Effector CD4-positive, alpha-beta T cell (primary cell): Measurements from ENCODE around the gene CRB3.

ENCODE experiments used
- DNase-seq: peaks from one replicate; pipeline ENCODE4 v3.0.0-alpha.2; 2020

The CRB3 gene

DNA sequence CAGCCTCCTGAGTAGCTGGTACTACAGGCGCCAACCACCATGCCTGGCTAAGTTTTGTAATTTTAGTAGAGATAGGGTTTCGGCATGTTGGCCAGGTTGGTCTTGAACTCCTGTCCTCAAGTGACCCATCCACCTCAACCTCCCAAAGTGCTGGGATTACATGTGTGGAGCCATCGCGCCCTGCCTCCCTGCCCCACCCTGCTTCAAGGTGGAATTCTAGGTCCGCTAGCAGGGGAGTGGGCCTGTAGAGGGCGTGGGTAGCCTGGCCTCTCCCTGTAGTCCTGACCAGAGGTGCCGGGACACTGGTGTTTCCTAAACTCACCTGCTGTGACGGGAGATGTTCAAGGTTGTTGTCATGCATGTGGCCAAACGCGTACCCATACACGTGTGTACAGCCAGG, 30.9 kb upstream of the CRB3 start:
- DNase-seq, result no peak

DNA sequence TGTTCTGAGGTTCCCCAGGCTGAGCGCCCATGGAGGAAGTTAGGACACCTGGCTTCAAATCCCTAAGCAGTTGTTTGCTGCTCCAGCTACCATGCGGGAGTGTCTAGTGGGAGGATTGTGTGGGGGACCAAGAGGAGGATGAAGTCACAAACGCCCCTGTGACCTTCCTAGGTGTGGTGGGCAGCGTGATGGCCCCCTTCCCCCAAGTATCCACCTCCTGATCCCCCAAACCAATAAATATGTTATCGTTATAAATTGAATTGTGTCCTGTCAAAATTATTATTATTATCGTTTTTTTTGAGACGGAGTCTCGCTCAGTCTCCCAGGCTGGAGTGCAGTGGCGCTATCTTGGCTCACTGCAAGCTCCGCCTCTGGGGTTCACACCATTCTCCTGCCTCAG, 30.4 kb upstream of the CRB3 start, which contains the start of gene SLC25A41:
Gene SLC25A41, minus strand, starts transcription at position 101 of the 400 bp plus-strand sequence. Its CDS starts 70 bp downstream, at position 31.
- DNase-seq, result no peak

DNA sequence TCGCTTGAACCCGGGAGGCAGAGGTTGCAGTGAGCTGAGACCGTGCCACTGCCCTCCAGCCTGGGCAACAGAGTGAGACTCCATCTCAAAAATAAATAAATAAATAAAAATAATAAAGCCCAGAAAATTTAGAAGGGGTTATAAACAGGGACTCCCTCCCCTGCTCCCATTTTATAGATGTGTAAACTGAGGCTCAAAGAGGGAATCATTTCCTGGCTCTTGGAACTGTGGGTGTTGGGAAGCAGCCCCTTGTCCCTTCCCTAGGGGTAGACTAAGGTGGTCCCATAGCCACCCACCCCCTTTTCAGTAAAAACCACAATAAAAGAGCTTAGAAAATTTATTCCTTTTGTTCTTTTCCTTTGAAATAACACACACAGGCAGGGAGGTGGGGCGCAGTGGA, 24.3 kb upstream of the CRB3 start:
- DNase-seq, result no peak

DNA sequence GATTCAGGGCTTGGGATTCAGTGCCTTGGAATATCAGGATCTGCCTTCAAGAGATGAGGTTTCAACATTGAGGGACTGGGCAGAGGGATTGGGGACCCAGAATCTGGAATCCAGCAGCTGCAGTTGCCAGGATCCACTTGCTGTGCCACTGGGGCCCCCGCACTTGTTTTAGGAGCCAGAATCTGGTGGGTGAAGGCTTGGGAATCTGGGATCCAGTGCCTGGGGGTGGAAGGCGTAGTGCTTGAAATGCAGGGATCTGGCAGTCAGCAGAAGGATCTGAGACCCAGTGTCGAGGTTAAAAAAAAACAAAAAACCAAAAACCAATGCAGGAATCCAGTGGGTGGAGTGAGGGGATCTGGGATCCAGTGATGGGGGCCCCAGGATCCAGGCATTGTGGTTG, 23.2 kb upstream of the CRB3 start:
- no peak for DNase-seq

DNA sequence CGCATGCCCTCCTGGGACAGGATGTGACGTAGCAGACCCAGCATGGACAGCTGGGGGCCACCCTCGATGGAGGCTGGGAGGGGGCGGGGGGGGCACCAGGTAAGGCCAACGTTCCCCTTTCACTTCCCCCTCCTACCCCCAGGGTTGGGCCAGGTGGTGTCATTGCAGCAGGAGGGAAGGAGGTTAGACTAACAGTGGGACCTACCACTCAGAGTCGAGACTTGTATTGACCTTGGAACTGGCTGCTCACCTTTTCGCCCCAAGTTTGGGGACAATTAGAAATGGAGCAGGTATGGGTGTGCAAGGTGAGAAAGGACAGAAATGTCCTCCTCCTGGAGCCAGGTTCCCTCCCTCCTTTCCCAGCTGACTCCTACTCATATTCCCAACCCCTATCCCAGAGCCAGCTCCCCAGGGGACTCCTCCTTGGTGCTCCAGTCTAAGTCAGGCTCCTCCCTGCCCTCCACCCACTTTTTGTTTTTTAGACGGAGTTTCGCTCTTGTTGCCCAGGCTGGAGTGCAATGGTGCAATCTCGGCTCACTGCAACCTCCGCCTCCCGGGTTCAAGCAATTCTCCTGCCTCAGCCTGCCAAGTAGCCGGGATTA, 21.9 kb upstream of the CRB3 start:
- no peak for DNase-seq

DNA sequence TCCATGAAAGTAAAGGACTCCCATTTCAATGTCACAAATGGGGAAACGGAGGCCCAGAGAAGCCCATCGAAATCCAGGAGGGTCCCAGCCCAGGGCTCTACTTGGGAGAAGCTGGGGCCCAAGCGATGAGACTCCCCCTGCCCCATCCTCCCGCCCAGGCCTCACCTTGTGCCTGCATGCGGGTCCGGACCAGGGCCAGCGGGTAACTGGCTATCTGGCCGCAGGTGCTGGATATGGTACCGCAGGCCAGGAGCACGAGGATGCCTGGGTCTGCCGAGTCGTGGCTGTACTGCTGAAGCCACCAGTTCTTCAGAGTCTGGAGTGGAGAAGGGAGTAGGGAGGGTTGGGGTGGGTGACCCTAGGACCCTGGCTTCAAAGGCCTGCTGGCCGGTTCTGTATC, 20.1 kb upstream of the CRB3 start:
- no peak for DNase-seq

DNA sequence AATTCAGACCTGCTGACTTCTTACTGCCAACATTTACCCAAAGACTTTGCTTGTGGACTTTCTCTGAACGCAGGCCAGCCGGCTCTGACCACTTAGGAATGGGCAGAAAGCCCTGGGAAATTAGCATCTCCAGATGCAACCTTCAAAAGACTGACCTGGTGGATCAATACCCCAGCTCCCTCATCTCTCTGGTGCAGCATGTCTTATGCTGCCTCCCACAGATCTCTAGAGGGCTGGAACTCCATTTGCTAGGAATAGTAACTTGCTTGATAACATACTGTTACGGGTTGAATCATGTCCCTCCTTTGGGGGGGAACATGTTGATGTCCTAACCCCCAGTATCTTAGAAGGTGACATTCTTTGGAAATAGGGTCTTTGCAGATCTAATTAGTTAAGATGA, 17.6 kb upstream of the CRB3 start:
- DNase-seq, result no peak

DNA sequence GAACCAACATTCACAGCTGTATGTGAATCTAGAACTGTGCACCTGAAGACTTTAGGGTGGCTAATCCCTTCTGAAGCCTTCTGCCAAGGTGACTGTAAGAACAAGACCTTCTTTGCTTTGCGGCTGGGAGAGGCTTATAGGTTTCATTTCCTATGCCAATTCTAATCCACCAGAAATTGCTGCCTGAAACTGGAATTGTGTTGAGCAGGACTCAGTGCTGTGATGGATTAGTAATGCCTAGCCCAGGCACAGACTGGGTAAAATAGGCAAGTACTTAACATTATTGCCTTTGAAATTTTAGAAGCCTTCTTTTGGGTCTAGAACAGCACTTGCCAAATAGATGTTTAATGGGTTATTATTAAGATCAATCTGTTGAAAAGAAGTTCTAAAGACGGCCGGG, 16.0 kb upstream of the CRB3 start:
- no peak for DNase-seq

DNA sequence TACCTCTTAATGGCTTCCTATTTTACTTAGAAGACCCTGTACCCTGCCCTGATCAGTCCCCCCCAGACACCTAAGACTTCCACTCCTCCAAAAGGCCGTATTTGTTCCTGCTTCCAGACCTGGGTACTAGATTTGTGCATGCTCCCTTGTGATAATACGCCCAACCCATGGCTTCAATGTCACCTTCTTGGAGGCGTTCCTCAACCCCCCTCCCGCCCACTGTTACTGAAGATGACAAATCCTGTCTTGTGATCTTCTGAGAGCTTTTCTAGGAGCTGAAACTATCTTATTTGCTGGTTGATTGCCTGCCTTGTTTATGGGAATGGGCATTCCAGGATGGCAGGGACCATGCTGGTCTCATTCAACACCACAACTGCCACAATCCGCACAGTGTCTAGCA, 13.9 kb upstream of the CRB3 start:
- no peak for DNase-seq

DNA sequence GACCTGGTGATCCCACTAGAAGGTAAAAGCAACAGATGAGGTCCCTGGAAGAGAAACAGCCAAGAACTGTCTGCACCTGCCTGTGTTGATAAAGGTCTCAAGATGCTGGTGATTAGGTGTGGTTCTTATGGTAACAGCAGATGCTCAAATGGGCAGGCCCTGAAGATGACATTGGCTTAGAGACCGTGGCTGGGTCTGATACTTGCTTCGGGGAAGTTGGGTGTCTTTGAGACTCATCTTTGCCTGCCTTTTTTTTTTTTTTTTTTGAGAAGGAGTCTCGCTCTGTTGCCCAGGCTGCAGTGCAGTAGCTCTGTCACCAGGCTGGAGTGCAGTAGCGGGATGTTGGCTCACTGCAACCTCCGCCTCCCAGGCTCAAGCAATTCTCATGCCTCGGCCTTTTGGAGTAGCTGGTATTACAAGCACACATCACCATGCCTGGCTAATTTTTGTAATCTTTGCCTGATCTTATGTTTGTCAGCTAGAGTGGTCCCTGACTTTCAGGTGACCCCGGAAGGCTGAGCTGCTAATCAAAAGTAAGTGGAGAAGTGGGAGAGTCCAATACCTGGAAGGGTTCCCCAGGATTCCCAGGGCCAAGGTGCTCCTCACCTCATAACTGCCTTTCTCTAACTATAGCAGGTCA, 12.4 kb upstream of the CRB3 start:
- no peak for DNase-seq

DNA sequence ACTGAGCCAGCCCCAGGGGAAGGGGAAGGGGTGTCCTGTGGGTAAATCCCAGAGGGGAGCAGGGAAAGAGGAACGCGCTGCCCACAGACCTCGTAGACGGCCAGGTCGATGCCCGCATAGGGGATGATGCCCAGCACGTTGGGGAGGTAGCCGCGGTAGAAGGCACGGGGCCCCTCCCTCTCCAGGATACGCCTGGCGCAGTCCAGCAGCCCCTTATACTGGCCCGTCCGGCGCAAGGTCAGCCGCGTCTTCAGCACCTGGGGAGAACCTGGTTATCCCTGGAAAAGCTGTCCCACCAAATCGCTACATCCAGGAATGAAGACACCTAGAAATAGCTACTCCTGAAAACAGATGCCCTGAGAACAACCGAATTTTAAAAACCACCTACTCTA, 11.9 kb upstream of the CRB3 start:
- no peak for DNase-seq

DNA sequence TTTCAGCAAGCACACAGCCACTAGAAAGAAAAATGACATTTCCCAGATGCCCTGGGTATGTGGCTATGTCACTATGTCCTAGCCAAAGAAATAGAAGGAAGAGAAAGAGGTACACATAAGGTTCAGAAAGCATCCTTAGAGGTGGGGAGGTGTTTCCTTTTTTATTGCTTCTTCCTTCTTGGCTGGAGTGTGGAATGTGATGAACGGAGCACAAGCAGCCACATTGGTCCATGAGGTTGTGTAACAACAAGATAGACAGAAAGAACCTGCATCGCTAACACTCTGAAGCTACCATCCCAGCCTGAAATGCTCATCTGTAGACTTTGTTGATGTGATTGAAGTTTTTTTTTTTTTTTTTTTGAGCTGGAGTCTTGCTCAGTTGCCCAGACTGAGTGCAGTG, 11.2 kb upstream of the CRB3 start:
- no peak for DNase-seq

DNA sequence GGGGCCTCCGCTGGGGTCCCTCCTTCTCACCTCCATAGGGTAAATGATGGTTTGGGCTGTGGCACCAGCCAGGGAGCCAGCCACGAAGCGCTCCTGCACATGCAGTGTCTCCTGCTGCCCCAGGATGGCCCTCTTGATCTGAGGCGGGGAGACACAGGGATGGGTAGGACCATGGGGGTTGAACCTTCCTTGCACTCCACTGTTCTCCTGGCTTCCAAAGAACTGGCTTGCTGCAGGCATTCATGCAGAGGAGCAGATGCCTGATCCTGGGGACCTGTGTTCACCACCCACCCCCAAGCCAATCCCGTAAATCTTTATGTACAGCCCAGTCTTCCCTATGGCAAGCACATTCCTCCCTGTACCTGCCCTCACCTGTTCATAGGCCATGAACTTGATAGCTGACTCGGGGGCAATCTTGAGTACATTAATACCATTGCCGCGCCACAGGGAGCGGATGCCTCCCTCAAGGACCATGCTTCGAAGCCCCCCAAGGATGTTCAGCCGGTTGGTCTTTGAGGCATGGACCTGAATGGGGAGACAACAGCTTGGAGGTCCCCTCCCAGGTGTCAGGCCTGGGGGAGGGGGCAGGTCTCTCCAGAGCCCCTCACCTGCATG, 10.0 kb upstream of the CRB3 start:
- no peak for DNase-seq

DNA sequence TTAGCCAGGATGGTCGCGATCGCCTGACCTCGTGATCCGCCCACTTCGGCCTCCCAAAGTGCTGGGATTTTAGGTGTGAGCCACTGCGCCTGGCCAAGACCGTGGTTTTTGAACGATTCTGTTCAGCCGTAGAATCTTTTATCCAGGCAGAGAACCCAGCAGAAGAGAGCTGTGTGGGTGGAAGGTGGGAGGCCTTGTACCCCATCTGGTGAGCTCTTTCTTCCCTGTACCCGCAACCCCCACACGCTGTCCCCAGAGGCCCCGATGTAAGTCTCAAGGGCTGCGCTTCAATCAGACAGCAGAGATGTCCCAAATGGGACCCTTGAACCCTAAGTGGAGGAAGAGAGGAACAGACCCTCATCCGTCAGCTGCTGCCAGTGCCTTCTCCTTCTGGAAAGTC, 8.1 kb upstream of the CRB3 start:
- DNase-seq, result no peak

DNA sequence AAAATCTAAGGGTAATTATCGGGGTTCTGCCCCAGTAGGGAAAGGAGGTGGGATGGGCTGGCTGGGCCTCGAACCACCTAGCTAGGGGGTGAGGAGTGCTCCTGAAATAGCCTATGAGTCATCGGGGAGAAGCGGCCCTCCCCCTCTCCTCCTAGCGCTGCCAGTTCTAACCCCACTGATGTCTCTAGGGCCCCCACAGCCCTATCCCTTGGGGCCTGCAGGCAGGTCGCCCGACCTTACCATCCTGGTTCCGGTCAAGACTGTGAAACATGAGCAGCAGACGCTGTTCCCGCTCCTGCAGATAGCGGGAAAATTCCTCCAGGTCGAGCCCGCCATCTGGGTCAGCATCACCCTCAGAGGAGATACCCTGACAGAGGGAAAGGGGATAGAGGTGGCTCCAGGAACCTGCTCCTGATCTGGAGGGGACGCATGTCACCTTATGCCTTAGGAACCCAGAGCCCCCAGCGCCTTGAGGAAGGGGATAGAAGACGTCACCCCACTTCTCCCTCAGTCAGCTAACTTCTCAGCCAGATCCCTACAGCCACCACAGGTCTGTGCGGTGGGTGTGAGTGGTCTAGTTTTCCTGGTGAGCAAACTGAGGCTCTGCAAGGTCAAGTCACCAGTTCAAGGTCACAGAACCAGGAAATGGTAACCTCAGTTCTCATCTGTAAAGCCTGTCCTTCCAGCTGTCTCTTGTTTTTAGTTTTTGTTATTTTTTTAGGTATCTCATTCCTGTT, 5.9 kb upstream of the CRB3 start:
- DNase-seq, result no peak

DNA sequence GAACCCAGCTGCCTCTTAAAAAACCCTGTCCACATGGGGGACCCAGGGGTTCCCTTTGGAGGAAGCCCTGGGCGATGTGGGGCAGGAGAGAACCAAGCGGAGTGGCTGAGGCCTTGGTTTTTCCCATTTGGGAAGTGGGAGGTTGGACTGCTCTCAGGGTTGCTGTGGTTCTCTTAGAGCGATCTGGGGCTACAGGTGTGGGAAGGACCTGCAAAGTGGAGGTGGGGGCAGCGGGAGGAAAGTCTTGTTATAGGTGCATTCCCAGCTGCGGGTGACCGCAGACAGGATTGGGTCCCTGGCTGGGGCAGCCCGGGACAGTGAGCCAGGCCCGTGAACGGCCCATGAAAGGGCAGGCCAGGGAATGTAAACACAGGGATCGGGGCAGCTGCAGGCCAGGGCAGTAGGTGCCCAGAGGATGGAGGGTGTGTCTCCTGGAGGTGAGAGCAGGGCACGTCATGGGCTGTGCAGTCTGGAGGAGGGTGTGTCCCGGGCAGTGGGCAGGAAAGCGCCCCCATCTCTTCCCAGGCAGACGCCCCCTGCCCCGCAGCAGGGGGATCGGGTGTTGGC, 5.3 kb upstream of the CRB3 start:
- no peak for DNase-seq

DNA sequence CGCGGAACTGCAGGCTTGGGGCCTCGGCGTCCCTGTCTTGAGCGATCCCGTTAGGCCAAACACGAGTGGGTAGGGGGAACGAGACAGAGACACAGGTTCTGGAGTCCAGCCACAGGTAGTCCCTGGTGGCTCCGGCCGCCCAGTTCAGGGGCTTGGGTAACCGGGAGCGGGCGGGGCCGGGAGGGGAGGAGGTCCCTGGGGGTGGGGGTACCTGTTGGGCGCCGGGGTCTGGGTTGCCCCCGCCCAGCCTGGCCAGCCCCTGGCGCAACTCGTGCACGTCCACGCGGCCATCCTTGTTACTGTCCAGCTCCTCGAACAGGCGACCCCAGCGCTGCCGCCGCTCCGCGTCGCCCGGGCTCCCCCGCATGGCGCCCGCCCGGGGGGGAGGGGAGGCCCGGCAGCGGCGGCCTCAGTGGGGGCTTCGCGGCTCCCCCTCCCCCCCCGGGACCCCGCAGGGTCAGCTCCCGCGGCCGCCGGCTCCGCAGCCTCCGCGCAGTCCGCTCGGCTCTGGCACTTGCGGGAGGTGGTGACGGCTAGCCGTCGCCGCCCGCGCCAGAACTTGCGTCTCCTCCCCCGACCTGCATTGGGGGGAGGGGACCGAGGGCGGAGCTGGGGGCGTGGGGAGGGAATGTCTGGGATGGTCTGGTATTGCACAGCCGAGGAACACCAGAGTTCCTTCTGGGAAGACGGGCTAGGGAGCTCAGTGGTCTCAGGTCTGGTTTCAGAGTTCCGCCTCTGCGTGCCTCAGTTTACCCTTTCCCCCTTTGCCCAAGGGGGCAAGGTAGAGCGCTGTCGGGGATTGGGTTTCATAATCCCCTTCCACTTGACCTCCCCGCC, 4.6 kb upstream of the CRB3 start, which contains the start of gene SLC25A23:
Gene SLC25A23, minus strand, starts transcription at position 531 of the 837 bp plus-strand sequence. Its CDS starts 164 bp downstream, at position 367.
- DNase-seq, result peak; percentile 30

DNA sequence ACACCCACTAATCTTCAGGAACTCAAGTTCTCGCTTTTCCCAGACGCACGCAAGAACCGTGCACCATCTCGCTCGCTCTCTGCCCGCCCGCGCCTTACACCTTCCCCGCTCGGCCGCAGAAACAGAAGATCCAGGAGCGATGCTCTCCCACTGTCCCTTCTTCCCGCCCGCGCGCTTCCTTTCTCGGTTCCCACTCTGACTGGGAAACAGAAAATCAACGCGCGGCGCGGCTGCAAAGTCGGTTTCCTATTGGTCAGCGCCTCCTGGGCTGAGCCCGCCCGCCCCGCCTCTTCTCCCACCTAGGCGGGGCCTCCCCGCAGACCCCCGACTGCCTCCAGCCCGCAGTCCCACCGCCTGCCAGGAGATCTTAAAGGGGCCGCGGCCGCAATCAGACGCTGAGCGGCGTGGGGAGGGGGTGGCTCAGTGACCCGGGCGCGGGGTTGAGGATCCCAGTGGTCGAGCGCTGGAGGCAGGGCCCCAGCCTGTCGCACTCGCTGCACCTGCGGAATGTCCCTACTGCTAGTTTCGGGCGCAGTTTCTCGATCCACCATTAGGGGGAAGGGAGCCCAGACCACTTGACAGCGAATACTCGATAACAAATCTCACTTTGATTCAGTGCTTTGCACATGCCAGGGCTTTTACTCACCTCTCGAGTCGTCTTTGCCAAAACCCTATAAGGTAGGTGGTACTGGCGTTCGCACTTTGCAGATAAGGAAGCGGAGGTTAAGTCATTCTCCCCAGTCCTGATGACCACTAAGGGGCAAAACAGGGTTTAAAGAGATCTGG, 3.8 kb upstream of the CRB3 start:
- DNase-seq, result peak; percentile 95

DNA sequence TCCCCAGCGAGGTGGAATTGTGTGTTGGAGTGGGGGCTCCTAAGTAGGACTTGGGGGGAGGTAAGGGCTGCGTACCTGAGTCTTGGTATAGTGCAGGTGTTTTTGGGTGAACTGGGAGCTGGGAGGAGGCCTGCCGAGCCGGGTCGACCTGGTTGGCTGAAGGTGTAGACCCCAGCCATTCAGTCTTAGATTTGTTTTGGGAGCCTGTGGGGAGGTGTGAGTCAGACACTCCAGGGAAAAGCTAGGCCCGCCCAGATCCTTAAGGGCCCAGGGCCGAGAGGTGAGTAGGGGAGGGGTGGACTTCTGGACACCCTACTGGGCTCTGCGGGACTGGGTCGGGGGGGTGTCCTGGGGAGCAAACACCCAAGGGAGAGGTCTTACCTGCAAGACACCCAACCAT, 935 bp downstream of the CRB3 start:
- DNase-seq, result no peak

DNA sequence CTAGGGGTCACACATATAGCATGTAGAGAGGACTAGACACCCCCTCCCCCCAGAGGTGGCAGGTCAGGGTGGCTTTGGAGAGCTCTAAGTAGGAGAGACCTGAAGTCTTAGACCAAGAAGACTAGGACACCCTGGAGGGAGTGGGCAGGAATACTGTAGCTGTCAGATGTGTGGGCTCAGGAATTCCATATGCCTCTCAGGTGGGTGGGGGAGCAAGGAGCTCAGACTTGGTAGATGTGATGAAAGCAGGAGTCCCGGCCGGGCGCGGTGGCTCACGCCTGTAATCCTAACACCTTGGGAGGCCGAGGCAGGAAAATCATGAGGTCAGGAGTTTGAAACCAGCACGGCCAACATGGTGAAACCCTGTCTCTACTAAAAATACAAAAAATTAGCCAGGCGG, 1.6 kb downstream of the CRB3 start:
- no peak for DNase-seq

DNA sequence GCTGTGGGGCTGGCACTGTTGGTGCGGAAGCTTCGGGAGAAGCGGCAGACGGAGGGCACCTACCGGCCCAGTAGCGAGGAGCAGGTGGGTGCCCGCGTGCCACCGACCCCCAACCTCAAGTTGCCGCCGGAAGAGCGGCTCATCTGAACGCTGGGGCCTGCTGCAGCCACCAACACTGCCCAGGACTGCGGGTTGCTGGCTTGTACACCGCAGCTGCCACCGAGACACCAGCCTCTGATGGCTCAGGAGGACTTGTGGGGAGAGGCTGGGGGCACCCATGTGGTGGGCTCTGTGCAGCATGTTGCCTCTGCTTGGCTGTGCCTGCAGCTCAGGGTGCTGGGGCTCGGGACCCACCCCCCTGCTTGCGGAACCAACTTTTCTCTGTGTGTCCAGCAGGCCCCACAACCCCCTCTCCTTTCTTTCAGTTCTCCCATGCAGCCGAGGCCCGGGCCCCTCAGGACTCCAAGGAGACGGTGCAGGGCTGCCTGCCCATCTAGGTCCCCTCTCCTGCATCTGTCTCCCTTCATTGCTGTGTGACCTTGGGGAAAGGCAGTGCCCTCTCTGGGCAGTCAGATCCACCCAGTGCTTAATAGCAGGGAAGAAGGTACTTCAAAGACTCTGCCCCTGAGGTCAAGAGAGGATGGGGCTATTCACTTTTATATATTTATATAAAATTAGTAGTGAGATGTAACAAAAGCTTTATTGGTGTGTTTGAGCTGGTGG, 2.6 kb downstream of the CRB3 start:
- DNase-seq, result no peak
